AG04450 (cell line): ENCODE measurements around the gene PIPOX. TPM values are rescaled to one million over a fixed set of nuclear protein-coding genes. Genes with fewer than 3 reads are reported as not detected.

Experiments used
- CTCF ChIA-PET: fragments of 300-600, 350-600 bp; formaldehyde crosslinking; extraction: SDS; loops from one replicate; lab custom pipeline; 2022; ENCODE audit warnings: antibody characterized with exemption, inconsistent platforms; lab: Charles Lee
- POLR2A ChIA-PET: fragments of 350-600 bp; formaldehyde crosslinking; extraction: SDS; loops from one replicate; lab custom pipeline; 2021; ENCODE audit warnings: antibody characterized with exemption, inconsistent platforms; lab: Yijun Ruan, JAX
- DNase-seq: peaks from one replicate; pipeline ENCODE4 v3.0.0-alpha.2; 2011; ENCODE audit warnings: low read depth, low spot score
- H3K27ac ChIP-seq: one replicate; pipeline ENCODE4 v1.5.1; 2012; ENCODE audit warnings: low read depth, low read length, control low read depth
- H3K27me3 ChIP-seq: one replicate; pipeline ENCODE4 v1.6.0; 2012; ENCODE audit warnings: low read length; ENCODE audit not compliant: control insufficient read depth, insufficient read depth
- H3K4me3 ChIP-seq: 2 replicates; pipeline ENCODE4 v1.5.1; 2011; ENCODE audit warnings: mild to moderate bottlenecking, low read depth, low read length, control low read depth
- H3K9me3 ChIP-seq: 2 replicates; pipeline ENCODE4 v1.5.1; 2012; ENCODE audit warnings: low read length; ENCODE audit not compliant: control insufficient read depth, insufficient read depth
- polyA plus RNA-seq: library from polyadenylated mRNA; depleted of rRNA; stranded (reverse); fragments of >200 nt; gene quantifications from 2 replicates; pipeline ENCODE4 v1.2.3, GENCODE V29; 2011
- TF ChIP-seq, protein P1 (sequence below): IDR thresholded peaks from 2 replicates; pipeline ENCODE4 v1.5.1; 2011; ENCODE audit warnings: low read depth, low read length, control low read depth, inconsistent platforms

The PIPOX gene
- polyA plus RNA-seq, 1 experiment: 0.79 TPM

GRCh38 chr17:29024316-29024952 lies 18.5 kb upstream of the PIPOX start:
- no peak for DNase-seq
- Histone ChIP-seq H3K4me3 (no peak overlapping the region), H3K27ac (no peak overlapping the region), H3K27me3 (peaks cover 69% of the 10 kb centered on the region), H3K9me3 (no peaks in the 10 kb centered on the region)
- ChIA-PET CTCF (no interaction called here), POLR2A (no interaction called here)
- TF ChIP-seq, protein P1, sequence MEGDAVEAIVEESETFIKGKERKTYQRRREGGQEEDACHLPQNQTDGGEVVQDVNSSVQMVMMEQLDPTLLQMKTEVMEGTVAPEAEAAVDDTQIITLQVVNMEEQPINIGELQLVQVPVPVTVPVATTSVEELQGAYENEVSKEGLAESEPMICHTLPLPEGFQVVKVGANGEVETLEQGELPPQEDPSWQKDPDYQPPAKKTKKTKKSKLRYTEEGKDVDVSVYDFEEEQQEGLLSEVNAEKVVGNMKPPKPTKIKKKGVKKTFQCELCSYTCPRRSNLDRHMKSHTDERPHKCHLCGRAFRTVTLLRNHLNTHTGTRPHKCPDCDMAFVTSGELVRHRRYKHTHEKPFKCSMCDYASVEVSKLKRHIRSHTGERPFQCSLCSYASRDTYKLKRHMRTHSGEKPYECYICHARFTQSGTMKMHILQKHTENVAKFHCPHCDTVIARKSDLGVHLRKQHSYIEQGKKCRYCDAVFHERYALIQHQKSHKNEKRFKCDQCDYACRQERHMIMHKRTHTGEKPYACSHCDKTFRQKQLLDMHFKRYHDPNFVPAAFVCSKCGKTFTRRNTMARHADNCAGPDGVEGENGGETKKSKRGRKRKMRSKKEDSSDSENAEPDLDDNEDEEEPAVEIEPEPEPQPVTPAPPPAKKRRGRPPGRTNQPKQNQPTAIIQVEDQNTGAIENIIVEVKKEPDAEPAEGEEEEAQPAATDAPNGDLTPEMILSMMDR: no peak

DNA sequence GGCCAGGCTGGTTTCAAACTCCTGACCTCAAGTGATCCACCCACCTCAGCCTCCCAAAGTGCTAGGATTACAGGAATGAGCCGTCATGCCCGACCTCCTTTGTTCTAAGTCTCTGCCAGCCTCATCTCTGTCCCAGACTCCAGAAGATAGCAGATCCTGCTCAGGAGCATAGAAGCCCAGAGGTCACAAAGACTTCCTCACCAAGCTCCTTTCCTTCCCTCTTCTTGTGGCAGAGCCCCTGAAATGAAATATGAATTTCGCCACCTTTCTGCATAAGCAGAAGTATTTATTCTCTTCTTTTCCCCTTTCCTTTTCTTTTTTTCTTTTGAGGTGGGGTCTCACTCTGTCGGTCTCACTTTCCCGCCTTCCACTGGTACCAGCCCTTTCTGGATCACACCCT lies 11.5 kb upstream of the PIPOX start:
- no peak overlapping the region for H3K27ac ChIP-seq
- POLR2A ChIA-PET: no interaction called here
- H3K4me3 ChIP-seq: no peak overlapping the region
- peaks cover 14% of the 10 kb centered on the region; the same call in 1 of the 2 replicates for H3K9me3 ChIP-seq
- DNase-seq: no peak
- peaks cover 78% of the 10 kb centered on the region for H3K27me3 ChIP-seq
- TF ChIP-seq, protein P1: no peak
- CTCF ChIA-PET: no interaction called here

DNA sequence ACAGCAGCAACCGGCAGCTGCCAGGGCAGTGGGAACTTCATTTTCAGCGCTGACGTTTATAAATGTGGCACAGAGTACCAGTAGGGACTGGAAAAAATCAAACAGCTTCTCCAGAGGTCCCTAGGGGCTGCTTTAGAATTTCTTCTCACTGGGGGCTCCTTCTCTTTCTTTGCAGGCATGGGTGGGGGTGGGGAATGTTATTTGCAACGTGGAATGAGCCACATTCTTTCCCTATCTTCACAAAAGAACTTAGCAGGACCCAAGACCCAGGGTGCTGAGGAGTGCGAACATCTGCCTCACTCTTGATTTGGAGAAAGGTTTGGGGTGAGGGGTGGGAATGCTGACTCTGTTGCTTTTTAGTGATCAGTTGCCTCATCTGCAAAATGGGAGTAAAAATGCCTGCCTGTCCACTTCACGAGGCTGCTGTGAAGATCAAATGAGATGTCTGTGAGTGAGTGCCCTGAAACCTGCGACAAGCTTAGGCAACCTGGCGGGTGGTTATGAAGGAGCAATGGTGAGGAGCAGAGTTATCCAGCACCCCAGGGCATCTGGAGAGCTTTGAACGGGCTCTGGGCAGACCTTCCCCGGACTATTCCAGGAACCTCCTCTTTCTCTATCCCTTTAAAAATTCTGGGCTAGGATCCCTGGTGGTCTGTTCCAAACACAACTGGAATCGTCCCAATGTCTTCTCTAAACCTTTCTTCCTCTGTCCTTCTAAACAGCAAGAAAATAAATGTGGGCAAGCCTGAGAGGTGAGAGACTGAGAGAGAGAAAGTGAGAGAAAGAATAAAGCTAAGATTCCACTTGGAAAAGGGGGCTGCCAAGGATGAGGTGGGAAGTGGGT lies 10.7 kb upstream of the PIPOX start:
- no peak for DNase-seq
- no peak overlapping the region for H3K4me3 ChIP-seq
- POLR2A ChIA-PET: no interaction called here
- H3K27me3 ChIP-seq: peaks cover 78% of the 10 kb centered on the region
- no peak overlapping the region for H3K27ac ChIP-seq
- peaks cover 14% of the 10 kb centered on the region; the same call in 1 of the 2 replicates for H3K9me3 ChIP-seq
- TF ChIP-seq, protein P1: no peak
- CTCF ChIA-PET: no interaction called here

DNA sequence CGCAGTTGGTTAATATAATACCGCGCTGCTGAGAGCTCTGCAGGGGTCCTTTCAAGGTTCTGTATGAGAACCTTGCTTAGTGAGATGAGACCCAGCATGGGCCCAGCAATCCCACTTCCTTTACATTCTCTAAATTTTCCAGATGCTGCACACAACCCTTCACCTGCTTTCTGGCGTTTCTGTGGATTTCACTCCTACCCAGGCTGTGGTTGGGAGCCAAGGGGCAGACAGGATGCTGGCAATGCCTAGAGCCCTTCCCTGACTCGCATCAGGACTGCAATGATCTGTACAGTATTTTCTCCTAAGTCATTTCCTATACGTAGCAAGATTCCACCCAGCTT lies 10.1 kb upstream of the PIPOX start:
- TF ChIP-seq, protein P1: no peak
- ChIA-PET POLR2A (no interaction called here), CTCF (no interaction called here)
- no peak for DNase-seq
- H3K27me3 ChIP-seq: peaks cover 84% of the 10 kb centered on the region
- H3K27ac ChIP-seq: no peak overlapping the region
- H3K4me3 ChIP-seq: no peak overlapping the region
- peaks cover 14% of the 10 kb centered on the region; the same call in 1 of the 2 replicates for H3K9me3 ChIP-seq

DNA sequence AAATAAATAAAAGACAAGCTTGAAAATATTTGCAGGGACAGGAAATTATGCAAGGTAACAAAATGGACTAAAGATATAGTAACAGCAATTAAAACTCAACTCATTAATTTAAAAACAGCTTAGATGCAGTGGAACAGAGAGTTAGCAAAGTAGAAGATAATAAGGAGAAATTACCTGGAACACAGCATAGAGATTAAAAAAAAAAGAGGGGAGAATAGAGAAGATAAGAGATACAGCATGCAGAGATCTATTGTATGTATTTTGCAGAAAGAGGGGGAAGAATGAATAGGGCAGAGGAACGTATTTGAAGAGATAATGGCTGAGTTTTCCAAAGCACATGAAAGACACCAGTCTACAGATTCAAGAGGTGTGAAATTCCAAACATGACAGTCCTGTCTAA lies 8.4 kb upstream of the PIPOX start:
- TF ChIP-seq, protein P1: no peak
- no peak for DNase-seq
- Histone ChIP-seq H3K4me3 (no peak overlapping the region), H3K9me3 (peaks cover 14% of the 10 kb centered on the region; the same call in 1 of the 2 replicates), H3K27ac (no peak overlapping the region), H3K27me3 (peaks cover 78% of the 10 kb centered on the region)
- POLR2A ChIA-PET: no interaction called here
- CTCF ChIA-PET: interaction anchor here (1.5 kb wide), 1 partner anchor 81 kb away, joined by 5 read pairs; no protein-coding TSS in a partner anchor
